Measurements from ENCODE around the gene TMEM256.

GRCh38 chr17:7356072-7356549, 47.8 kb downstream of the TMEM256 start:
- peak; percentile 75 to 85 (median 76) for TF ChIP-seq CTCF (IDR thresholded peaks at IDR 0.05)
- TF ChIP-seq POLR2A (IDR thresholded peaks at IDR 0.05), result no peak
- peak; percentile 31 to 34 for TF ChIP-seq POLR2AphosphoS5 (IDR thresholded peaks at IDR 0.05; ENCODE audit: insufficient read depth in 1 of 2, low read depth in 1 of 2)
